Mucosa of rectum (tissue), 2 donors: Measurements from ENCODE around the gene PRPF6.

Source experiments
- H3K27ac ChIP-seq, 2 donors: one replicate each; pipeline ENCODE4 v1.7.0; 2013; ENCODE audit warnings: inconsistent platforms in 2 of 2, low read depth in 2 of 2, low read length in 2 of 2
- H3K27me3 ChIP-seq, 2 donors: one replicate each; pipeline ENCODE4 v1.7.0; 2013; ENCODE audit warnings: low read length in 2 of 2; ENCODE audit not compliant: control insufficient read depth in 2 of 2, insufficient read depth in 2 of 2
- H3K36me3 ChIP-seq, 2 donors: one replicate each; pipeline ENCODE4 v1.7.0; 2013; ENCODE audit warnings: low read length in 2 of 2; ENCODE audit not compliant: control insufficient read depth in 2 of 2, insufficient read depth in 2 of 2
- H3K4me1 ChIP-seq, 2 donors: one replicate each; pipeline ENCODE4 v1.7.0; 2013; ENCODE audit warnings: low read length in 2 of 2, mild to moderate bottlenecking in 1 of 2; ENCODE audit not compliant: control insufficient read depth in 2 of 2, insufficient read depth in 2 of 2
- H3K4me3 ChIP-seq, 2 donors: one replicate each; pipeline ENCODE4 v1.7.0; 2013; ENCODE audit warnings: low read length in 2 of 2
- H3K9ac ChIP-seq, 2 donors: one replicate each; pipeline ENCODE4 v1.7.0; 2013; ENCODE audit warnings: low read length in 2 of 2, low read depth in 1 of 2, mild to moderate bottlenecking in 1 of 2
- H3K9me3 ChIP-seq, 2 donors: one replicate each; pipeline ENCODE4 v1.7.0; 2013; ENCODE audit warnings: low read length in 2 of 2; ENCODE audit not compliant: control insufficient read depth in 2 of 2
- donor health status: healthy.
- donor health status: Normal muscosa, but diverticular disease.

The PRPF6 gene

GRCh38 chr20:64025826-64026412 lies 45.0 kb downstream of the PRPF6 start:
- Histone ChIP-seq H3K36me3 (peaks cover 67 to 85% of the 10 kb centered on the region in 2 donors), H3K4me1 (peaks cover 17 to 25% of the 10 kb centered on the region in 2 donors), H3K27ac (no peak overlapping the region), H3K27me3 (peaks cover 0 to 3% of the 10 kb centered on the region in 2 donors), H3K9ac (no peak overlapping the region), H3K4me3 (no peak overlapping the region), H3K9me3 (no peaks in the 10 kb centered on the region)

GRCh38 chr20:64027981-64028685 lies 47.2 kb downstream of the PRPF6 start:
- H3K36me3 ChIP-seq = peaks cover 62 to 78% of the 10 kb centered on the region in 2 donors
- peaks cover 0 to 8% of the 10 kb centered on the region in 2 donors for H3K27me3 ChIP-seq
- H3K27ac ChIP-seq = no peak overlapping the region
- no peaks in the 10 kb centered on the region for H3K9me3 ChIP-seq
- no peak overlapping the region for H3K9ac ChIP-seq
- no peak overlapping the region for H3K4me3 ChIP-seq
- peaks cover 17 to 23% of the 10 kb centered on the region in 2 donors for H3K4me1 ChIP-seq

- Histone ChIP-seq H3K9ac (no peak overlapping the region), H3K9me3 (no peaks in the 10 kb centered on the region), H3K36me3 (peaks cover 68 to 69% of the 10 kb centered on the region in 2 donors), H3K4me3 (no peak overlapping the region), H3K4me1 (peaks cover 11 to 14% of the 10 kb centered on the region in 2 donors), H3K27ac (no peak overlapping the region), H3K27me3 (peaks cover 0 to 13% of the 10 kb centered on the region in 2 donors)
Observed at GRCh38 chr20:64029293-64030117, 48.6 kb downstream of the PRPF6 start.

DNA sequence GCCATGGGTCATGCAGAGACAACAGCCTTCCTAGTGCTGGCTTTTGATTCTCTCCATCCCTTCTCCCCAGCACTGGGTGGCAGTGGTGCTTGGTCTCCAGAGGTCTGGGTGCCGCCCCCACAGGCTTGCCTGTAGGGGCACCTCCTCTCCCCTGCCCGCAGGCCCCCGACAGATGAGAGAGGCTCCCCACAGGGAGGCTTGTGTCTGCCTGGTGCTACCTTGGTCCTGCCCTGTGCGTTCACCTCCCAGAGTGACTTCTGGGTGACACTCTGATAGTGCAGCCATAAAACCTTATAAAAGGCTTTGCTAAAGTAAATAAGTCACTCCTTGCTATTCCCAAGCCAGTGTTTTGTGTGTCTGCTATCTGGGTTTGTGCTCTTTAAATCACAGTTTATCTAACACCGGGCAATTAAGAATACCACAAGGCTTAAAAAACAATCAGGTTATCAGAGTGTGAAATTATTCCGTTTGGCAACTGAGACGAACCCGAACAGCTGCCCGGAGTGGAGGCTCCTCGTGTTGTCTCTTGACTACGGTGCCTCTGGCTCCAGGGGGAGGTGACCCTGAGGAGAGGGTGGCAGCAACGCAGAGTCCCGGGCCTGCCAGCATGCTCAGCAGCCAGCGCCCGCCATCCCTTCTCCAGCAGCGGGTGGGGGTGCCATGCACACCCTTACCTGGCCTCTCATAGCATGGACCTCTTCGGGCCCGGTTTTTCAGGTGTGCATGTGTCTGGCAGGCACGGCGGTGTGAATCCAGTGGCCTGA lies 49.6 kb downstream of the PRPF6 start:
- Histone ChIP-seq H3K36me3 (peaks cover 65 to 70% of the 10 kb centered on the region in 2 donors), H3K9me3 (no peaks in the 10 kb centered on the region), H3K27ac (no peak overlapping the region), H3K9ac (no peak overlapping the region), H3K27me3 (peaks cover 0 to 19% of the 10 kb centered on the region in 2 donors), H3K4me3 (no peak overlapping the region), H3K4me1 (peaks cover 7 to 11% of the 10 kb centered on the region in 2 donors)

- H3K36me3 ChIP-seq = peaks cover 56 to 63% of the 10 kb centered on the region in 2 donors
Observed at GRCh38 chr20:64031822-64032314, 50.9 kb downstream of the PRPF6 start.

DNA sequence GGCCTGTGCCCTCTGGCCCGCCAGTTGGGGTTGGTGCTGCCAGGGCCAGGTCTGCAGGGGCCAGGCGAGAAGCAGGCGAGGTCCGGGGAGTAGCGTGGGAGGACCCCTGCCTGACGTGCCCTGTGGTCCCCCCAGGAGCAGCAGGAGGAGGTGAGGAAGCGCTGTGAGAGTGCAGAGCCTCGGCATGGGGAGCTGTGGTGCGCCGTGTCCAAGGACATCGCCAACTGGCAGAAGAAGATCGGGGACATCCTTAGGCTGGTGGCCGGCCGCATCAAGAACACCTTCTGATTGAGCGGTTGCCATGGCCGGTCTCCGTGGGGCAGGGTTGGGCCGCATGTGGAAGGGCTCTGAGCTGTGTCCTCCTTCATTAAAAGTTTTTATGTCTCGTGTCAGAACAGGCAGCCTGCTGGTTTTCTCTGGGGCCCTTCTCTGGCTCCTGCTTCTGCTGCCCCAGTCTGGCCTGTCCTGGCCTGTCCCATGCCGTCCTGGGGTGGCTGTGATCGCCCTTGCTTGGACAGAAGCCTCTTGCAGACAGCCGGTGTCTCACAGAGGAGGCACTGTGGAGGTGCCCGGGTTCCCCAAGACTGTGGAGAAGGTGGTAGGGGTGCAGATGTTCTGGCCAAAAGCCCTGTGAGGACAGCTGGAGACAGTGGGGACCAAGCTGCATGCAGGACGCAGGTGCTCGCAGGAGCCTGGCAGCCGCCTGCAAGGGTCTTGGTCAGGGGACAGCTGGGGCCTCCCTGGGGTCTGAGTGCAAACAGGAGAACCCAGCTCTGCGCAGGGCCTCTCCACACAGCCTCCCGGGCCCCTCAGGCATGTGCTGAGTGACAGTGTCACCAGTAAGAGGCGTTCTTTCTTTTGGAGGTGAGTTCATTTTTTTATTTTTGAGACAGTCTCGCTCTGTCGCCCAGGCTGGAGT lies 52.0 kb downstream of the PRPF6 start:
- Histone ChIP-seq H3K27ac (no peak overlapping the region), H3K36me3 (peaks cover 46 to 52% of the 10 kb centered on the region in 2 donors), H3K9me3 (no peaks in the 10 kb centered on the region), H3K9ac (no peak overlapping the region), H3K4me3 (no peak overlapping the region), H3K4me1 (peaks cover 7 to 15% of the 10 kb centered on the region in 2 donors), H3K27me3 (peaks cover 8 to 37% of the 10 kb centered on the region in 2 donors)

More at GRCh38 chr20:64031822-64032314, 50.9 kb downstream of the PRPF6 start:
- peaks cover 7 to 11% of the 10 kb centered on the region in 2 donors for H3K4me1 ChIP-seq
- no peak overlapping the region for H3K9ac ChIP-seq
- no peak overlapping the region for H3K4me3 ChIP-seq
- H3K27me3 ChIP-seq = peaks cover 8 to 31% of the 10 kb centered on the region in 2 donors
- H3K9me3 ChIP-seq = no peaks in the 10 kb centered on the region
- H3K27ac ChIP-seq = no peak overlapping the region

GRCh38 chr20:64033981-64034493 lies 53.1 kb downstream of the PRPF6 start:
- H3K27ac ChIP-seq = no peak overlapping the region
- H3K4me1 ChIP-seq = peaks cover 12 to 18% of the 10 kb centered on the region in 2 donors
- H3K9me3 ChIP-seq = no peaks in the 10 kb centered on the region
- no peak overlapping the region for H3K9ac ChIP-seq
- H3K36me3 ChIP-seq = peaks cover 36 to 43% of the 10 kb centered on the region in 2 donors
- H3K4me3 ChIP-seq = no peak overlapping the region
- H3K27me3 ChIP-seq = peaks cover 8 to 37% of the 10 kb centered on the region in 2 donors

GRCh38 chr20:64035066-64035932 lies 54.4 kb downstream of the PRPF6 start:
- Histone ChIP-seq H3K9me3 (no peaks in the 10 kb centered on the region), H3K36me3 (peaks cover 24 to 32% of the 10 kb centered on the region in 2 donors), H3K4me1 (peaks cover 10 to 15% of the 10 kb centered on the region in 2 donors), H3K27ac (no peak overlapping the region), H3K9ac (no peak overlapping the region), H3K4me3 (no peak overlapping the region), H3K27me3 (peaks cover 15 to 46% of the 10 kb centered on the region in 2 donors)
